GM19193 (cell line): Measurements from ENCODE around the gene MAP2K1.

Source experiments
- POLR2A ChIP-seq: IDR thresholded peaks from 4 replicates; pipeline ENCODE4 v1.6.1; 2011; ENCODE audit not compliant: insufficient read depth, insufficient read length; ENCODE audit errors: extremely low read depth

Gene MAP2K1

DNA sequence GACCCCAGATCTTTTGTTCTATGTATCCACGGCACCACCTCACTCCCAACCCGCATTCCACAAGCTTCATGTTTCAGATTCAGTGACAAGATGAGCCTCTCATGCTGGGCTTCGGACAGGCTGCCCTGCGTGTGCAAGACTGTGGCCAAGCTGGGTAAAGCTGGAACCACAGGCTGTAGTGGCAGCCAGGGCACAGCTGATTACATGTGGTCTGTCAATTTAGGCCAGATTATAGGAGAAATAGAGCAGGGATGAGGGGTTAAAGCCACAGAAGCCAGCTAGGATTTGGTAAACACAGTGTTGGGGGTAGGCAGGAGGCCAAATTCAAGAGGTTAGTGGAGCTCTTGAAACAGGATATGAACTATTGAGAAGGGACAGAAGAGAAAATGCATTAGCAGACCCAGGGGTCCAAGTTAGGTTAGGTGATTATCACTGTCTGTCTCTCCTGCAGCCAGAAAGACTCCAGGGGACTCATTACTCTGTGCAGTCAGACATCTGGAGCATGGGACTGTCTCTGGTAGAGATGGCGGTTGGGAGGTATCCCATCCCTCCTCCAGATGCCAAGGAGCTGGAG is 97.9 kb downstream of the MAP2K1 start:
- no peak for TF ChIP-seq POLR2A

DNA sequence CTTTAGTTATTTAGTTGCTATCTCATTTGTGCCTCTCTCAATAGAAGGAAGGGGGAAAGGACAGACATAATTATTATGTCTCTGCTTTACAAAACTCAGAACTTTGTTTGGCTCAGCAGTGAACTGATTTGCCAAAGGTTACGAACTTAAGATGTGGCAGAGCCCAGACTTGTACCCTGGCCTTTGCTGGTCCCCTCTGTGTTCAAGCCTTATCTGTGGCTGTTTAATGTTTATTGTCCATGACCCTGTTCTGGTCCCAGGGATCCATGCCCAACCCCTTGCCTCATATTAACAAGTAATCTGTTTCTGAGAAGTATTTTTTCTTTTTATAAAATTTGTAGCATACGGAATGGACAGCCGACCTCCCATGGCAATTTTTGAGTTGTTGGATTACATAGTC is 100.2 kb downstream of the MAP2K1 start:
- TF ChIP-seq POLR2A: no peak

DNA sequence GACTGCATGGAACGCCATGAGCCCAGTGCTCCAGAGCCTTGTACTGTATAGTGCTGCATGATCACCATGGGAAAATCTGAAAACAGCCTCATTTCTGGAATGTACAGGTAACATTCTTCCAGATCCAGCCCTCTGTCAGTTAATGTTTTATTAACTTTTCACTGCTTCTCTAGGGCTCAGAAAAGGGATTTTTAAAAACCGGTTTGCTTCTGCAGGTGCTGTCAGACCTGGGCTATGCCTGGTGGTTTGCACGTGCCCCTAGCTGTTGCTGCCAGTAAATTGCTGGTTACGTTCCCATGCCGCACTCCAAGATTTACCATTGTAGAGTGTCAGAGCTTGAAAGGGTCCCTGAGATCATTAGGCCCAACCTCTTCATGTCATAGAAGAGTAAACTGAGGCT is 101.8 kb downstream of the MAP2K1 start:
- no peak for TF ChIP-seq POLR2A

DNA sequence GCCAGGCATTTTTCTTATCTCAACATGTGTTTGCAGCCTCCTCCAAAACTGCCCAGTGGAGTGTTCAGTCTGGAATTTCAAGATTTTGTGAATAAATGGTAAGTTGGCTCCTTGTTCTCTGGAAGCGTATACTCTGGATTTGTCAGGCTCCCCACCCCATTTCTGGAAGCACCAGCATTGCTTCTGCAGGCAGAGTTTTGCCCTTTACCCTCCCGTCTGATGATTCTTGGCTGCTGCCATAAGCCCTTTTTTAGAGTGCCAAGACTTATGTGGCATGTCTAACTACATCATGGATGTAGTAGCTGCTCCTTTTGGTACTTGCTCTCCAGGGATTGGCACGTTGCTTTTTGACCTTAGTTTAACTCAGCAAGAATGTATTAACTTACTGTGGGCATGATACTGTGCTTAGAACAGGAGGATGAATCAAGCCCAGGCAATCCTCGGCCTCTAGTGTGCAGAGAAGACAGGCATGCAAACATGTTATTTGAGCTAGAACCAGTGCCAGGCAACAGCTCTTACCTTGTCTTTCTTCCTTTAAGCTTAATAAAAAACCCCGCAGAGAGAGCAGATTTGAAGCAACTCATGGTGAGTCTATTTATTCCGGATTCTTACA is 102.6 kb downstream of the MAP2K1 start:
- no peak for TF ChIP-seq POLR2A

DNA sequence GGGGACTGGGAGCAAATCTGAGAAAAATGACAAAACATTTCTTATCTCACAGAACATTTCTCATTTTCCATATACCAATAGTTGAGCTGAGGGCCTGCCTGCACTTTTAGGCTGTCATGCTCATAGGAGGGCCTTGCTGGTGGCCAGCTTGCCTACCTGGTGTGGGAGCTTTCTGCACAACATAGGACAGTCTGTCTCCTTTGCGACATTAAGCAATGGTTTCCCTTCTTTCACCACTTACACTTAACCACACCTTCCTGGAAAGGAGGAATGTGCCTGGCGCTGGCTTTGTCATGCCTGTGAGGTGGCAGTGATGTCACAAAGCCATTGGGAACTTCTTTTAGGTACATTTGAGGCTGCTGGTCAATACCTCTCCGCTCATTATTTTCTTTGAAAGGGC is 105.1 kb downstream of the MAP2K1 start:
- TF ChIP-seq POLR2A: no peak

DNA sequence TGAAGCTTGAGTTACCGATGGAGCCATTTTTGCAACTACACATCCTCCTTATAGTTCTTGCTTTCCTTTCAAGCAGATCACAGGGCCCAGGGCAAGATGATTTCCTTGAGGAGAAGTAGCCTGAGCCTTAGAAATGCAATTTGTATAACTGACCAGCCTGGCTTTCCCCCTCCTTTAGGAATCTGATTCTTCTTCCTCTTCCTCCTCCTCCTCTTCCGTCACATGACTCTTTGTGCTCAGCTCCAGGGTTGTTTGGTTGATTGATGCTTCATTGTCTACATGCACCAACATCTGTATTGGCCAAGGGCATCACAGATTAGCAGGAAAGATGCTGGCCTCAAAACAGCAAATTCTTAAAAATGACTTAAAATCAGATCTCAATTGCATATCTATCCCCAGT is 107.5 kb downstream of the MAP2K1 start:
- TF ChIP-seq POLR2A: no peak

DNA sequence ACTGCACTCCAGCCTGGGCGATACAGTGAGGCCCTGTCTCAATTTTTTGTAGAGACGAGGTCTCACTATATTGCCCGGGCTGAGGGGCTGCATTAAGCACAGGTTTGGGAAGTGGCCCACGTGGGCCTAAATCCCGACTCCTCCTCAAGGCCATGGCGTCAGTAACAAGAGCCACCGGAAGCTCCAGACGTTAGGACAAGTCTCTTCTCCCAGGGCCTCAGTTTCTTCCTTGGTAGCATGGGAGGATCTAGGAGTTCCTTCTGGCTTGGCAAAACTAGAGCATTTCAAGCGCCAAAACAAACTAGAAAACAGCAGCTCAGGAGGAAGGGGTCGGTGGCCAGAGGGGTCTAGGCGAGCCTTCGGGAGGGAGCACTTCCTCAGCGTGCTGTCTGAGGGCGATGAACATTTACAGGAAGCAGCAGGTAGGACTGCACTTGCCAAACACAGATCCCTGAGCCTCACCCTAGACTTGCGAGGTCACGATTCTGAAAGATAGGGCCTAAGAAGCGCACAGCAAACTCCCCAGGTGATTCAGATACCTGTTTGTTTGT is 110.3 kb downstream of the MAP2K1 start:
- TF ChIP-seq POLR2A: no peak

DNA sequence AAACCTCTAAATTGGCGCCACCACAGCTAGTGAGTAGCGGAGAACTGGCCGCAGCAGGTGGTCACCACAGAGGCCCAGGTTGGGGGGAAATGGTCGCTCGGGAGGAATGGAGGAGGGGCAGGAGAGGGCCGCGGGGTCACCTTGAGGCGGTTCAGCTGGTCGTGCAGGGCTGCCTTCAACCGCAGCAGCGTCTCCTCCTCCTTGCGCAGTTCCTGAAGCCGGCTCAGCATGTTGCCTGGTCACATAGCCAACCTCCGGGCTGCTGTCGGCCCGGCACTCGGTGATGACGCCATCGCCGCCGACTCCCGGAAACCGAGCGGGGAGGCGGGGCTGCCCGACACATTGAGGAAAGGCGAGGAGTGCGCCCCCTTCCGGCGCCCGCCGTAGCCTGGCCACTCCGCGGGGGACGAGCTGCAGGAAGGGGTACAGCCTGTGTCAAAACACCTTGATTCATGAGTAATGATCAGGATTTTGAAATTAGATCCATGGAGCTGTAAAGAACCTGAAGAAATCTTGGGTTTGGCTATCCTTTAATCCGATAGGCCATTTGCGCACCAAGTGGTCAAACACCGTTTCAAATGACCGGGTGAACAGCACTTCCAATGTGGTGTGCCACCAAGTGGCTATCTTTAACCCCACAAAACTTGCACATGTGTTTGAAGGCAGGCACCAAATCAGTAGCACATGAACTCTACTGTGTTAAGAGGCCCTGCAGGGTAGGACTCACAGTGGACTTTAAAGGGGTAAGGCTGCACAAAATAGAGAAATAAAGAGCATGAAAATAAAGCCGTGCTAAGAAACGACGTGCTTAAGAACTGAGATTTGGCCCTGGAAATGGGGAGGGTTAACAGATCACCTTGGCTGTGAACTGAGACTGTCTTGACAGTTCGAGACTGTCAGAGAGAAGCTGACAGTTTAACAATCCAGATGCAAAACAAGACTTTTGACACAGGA is 111.1 kb downstream of the MAP2K1 start, which contains the start of gene SNAPC5:
TSS of gene SNAPC5 (minus strand) at position 261 of the 954 bp plus-strand sequence. CDS start at position 230, 31 bp downstream.
- peak; percentile 83 for TF ChIP-seq POLR2A

DNA sequence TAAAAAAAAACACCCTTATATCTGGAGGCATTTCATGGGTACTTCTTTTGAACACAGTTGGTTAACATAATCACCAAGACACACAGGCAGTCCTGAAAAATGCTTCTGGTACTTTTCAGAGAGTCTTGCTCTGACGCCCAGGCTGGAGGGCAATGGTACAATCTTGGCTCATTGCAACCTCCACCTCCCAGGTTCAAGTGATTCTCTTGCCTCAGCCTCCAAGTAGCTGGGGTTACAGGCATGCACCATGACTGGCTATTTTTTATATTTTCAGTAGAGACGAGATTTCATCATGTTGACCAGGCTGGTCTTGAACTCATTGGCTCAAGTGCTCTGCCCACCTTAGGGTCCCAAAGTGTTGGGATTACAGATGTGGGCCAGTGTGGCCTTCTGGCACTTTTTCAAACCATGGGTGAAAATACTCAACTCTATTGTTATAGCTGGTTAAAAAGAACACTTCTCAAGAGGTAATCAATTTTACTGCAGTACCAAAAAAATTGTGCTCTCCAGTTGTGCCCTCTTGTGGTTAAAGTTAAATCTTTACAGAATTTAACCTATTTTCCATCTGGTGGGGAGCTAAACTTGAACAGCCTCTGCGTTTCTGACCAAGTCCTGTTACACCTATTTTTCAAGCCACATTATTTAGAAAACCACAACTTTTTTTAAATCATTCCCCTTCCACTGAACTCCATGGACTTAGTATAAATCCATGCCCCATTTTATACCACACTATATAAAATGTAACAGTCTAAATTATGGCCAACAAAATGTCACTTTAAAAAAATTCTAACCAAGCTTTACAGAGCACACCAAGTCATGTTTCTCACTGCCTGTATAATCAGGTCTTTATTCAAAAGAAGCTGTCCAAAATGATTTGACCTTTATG is 112.0 kb downstream of the MAP2K1 start:
- no peak for TF ChIP-seq POLR2A

DNA sequence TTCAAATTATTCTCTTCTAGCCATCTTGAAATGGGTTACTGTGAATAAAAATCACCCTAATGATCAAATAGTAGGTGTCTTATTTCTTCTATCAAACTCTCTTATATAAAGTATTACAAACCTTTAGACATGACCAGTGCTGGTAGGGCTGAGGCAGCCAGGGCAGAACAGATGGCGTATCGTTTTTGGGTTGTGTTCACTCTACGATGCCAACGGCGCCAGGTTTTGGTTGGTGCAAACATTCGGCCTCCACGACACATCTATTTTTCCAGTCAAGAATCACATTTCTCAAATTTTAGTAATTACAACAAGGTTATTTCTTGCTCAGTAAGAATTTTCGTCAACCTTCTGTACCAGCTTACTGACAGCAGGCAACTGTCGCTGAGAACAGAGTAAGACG is 115.8 kb downstream of the MAP2K1 start:
- no peak for TF ChIP-seq POLR2A

DNA sequence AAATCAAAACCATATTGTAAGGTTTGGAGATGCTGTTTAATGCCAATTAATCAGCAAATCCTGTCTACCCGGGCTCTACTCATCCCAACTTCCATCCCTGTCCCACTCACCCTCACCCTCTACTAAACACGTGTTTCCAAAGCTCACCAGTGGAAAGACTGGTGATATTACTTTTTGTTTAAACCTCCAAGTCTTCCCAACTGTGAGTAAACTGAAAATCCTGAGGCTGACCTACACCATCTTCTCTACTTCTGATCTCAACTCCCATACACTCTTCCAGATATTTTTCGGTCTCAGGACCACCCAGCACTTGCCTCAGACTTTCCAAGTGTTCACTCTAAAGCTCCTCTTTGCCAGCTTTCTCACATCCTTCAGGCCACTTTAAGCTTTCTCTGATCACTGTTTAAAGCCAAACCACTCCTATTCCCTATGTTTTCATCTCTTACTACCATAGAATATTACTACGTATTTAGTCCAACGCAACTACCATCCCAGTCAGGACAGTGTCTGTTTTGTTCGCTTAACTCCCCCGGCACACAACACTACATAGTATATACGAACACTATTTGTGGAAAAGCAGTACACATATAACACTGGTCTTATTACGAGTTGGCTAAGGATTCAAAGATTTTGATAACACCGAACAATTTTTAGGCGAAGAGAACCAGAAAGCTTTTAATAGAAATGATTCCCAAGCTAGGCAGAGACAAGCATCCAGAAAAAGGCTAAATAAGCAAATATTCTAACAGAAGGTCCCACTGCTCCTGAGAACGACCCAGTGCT is 117.3 kb downstream of the MAP2K1 start:
- no peak for TF ChIP-seq POLR2A

DNA sequence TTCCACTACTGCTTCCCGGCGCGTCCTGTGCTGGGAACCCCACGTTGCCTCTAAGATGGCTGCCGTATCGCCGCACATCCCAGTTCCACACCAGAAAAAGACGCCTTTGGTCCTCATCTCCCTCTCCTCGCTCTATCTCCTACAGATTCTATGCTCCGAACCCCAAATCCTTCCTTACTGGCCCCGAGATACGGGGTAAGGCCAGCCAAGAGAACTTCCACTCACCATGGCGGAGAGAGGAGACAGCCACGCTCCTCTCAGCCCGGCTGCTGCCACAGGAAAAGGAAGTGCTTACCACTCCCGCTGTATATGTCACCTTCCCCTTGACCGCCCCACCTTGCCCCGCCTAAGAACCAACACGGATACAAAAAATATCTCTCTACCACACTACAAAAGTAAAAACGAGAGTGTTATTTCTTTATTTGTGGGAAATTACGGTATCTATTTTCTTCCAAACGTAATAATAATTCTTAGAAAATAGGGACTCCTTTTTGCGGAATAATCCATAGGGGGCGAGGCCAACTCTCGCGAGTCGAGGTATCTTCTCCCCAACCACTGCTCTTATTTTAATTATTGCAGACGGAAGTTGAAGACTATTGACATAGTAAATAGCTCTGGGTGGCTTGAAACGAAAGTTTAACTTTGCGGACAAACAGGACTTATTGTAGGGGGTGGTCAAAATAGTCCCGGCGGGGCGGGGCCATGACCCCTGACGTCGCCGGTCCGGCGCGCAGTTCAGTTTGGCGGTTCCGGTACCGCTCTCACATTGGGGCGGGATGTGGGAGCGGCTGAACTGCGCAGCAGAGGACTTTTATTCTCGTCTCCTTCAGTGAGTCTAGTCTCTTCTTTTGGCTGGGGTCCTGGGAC is 118.1 kb downstream of the MAP2K1 start, which contains the start of the genes RPL4 and ZWILCH:
TSS of gene RPL4 (minus strand) at position 293 of the 867 bp plus-strand sequence. CDS start at position 228, 65 bp downstream.
TSS of gene ZWILCH (plus strand) at position 764 of the 867 bp plus-strand sequence. CDS start at position 777, 13 bp downstream.
- TF ChIP-seq POLR2A: peak; percentile 97
